Endometrium (tissue), 2 donors: ENCODE results near the gene MYLK2.

Experiments
- FAIRE-seq: peaks from 2 replicates; lab custom pipeline; 2012; peaks lifted over from hg19 to GRCh38; lab: Jason Lieb, UNC
- donor health status: control.
- donor health status: control.

Gene MYLK2

GRCh38 chr20:31875671-31876070 lies 56.5 kb downstream of the MYLK2 start:
- FAIRE-seq: no peak

- FAIRE-seq: no peak
Observed at GRCh38 chr20:31877684-31878083, 58.5 kb downstream of the MYLK2 start.

DNA sequence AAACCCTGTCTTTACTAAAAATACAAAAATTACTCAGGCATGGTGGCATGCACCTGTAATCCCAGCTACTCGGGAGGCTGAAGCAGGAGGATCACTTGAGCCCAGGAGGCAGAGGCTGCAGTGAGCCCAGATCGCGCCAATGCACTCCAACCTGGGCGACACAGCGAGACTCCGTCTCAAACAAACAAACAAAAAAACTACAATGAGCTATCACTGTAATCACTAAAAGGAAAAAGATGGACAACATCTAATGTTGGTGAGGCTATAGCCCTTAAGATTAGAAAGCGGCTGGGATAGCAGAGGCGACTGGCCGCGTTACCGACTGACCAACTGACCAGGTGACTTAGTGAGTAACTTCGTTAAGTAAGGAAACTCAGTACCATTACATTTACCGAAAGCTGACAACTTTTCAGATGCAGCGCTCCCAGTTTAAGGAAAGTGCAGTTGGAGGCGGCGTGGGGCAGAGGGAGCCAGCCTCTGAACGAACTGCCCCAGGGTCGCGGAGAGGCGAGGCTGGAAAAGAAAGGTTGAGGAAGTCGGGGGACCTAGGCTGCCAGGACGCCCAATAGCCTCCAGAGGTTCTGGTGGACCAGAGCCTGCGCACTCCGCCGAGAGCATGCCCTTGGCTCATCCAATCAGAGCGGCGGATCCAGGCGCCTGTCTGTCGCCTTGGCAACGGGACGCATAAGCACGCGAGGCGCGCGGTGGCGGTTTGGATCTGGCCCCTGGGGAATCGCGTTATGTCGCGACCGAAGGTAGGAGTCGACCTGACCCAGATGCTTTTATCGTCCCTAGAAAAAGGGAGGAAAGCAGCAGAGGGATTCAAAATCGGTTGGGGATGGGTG lies 60.2 kb downstream of the MYLK2 start:
- FAIRE-seq: no peak

DNA sequence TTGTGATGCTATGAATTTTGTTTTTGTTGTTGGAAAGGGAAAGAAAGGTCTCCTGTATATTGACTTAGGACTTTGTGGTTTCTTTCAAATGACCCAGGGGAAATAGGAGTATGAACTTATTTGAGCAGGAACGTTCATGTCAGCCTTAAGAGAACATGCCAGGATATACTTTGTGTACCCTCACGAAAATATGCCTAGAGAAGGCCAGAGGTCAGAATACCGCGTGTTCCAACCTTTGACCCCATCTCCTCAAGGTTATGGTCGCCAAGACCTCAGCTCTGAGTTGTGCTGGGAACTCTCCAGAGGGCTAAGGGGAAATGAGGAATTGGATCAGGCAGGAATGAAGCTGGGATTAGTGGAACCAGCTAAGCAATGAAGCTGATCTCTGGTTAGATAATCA lies 62.8 kb downstream of the MYLK2 start:
- FAIRE-seq: no peak

- FAIRE-seq: no peak
Observed at GRCh38 chr20:31883829-31884228, 64.7 kb downstream of the MYLK2 start.
